Right atrium auricular region (tissue), 2 donors: Measurements from ENCODE around the gene TBCD. TPM values are rescaled to one million over a fixed set of nuclear protein-coding genes. Genes with fewer than 3 reads are reported as not detected.
"Not testable (repeated sequence)": the region's sequence is repeated elsewhere in the genome, so short reads cannot be mapped to it uniquely, and the experiment has no call there.

ENCODE experiments used
- DNase-seq: peaks from one replicate; pipeline ENCODE4 v3.0.0-alpha.2; 2019; ENCODE audit warnings: low spot score
- H3K27ac ChIP-seq, 2 donors: fragments of 200-600 bp; sonication (generic); 1 replicate in 1 of 2; 2 replicates in 1 of 2; pipeline ENCODE4 v1.5.1; 2016 to 2019
- H3K27me3 ChIP-seq, 2 donors: fragments of 200-600 bp; sonication (generic); one replicate each; pipeline versions ENCODE4 v1.5.1 to v1.6.0; 2017 to 2019
- H3K36me3 ChIP-seq: fragments of 200-600 bp; sonication (generic); one replicate; pipeline ENCODE4 v1.5.1; 2016
- H3K4me1 ChIP-seq, 2 donors: fragments of 200-600 bp; sonication (generic); one replicate each; pipeline versions ENCODE4 v1.5.1 to v1.6.0; 2017 to 2019
- H3K4me3 ChIP-seq, 2 donors: fragments of 200-600 bp; sonication (generic); 1 replicate in 1 of 2; 2 replicates in 1 of 2; pipeline ENCODE4 v1.5.1; 2017 to 2019; ENCODE audit warnings: mild to moderate bottlenecking in 1 of 2, moderate library complexity in 1 of 2
- H3K9me3 ChIP-seq, 2 donors: fragments of 200-600 bp; sonication (generic); one replicate each; pipeline ENCODE4 v1.5.1; 2019
- CTCF ChIP-seq, 2 donors: fragments of 200-600 bp; sonication (generic); IDR thresholded peaks; one replicate each; pipeline ENCODE4 v1.5.1; 2019; ENCODE audit warnings: antibody characterized with exemption in 2 of 2
- total RNA-seq, 2 donors: library from RNA; depleted of rRNA; stranded (reverse); fragments of >200 nt; gene quantifications; one replicate each; pipeline ENCODE4 v1.1.0, GENCODE V29; 2016

The TBCD gene
- total RNA-seq, 2 donors from 2014 or later: 19.4 to 29.6 TPM

GRCh38 chr17:82959990-82960418 is 208.1 kb downstream of the TBCD start:
- Histone ChIP-seq H3K4me3 (no peak overlapping the region), H3K4me1 (peaks cover 0 to 10% of the 10 kb centered on the region in 2 donors), H3K27ac (no peak overlapping the region), H3K9me3 (peaks cover 0 to 9% of the 10 kb centered on the region in 2 donors), H3K36me3 (no peaks in the 10 kb centered on the region), H3K27me3 (no peaks in the 10 kb centered on the region)
- DNase-seq: no peak
- no peak for TF ChIP-seq CTCF (IDR thresholded peaks at IDR 0.05)

- Histone ChIP-seq H3K4me1 (peaks cover 0 to 10% of the 10 kb centered on the region in 2 donors), H3K36me3 (no peaks in the 10 kb centered on the region), H3K4me3 (no peak overlapping the region), H3K27ac (no peak overlapping the region), H3K27me3 (no peaks in the 10 kb centered on the region), H3K9me3 (peaks cover 0 to 3% of the 10 kb centered on the region in 2 donors)
- TF ChIP-seq CTCF (IDR thresholded peaks at IDR 0.05): no peak
- no peak for DNase-seq
Measured at GRCh38 chr17:82960419-82961271, 208.8 kb downstream of the TBCD start.

- Histone ChIP-seq H3K4me1 (peaks cover 0 to 10% of the 10 kb centered on the region in 2 donors), H3K36me3 (no peaks in the 10 kb centered on the region), H3K27me3 (no peaks in the 10 kb centered on the region), H3K4me3 (no peak overlapping the region), H3K9me3 (no peaks in the 10 kb centered on the region), H3K27ac (no peak overlapping the region)
- no peak for DNase-seq
- no peak for TF ChIP-seq CTCF (IDR thresholded peaks at IDR 0.05)
Measured at GRCh38 chr17:82961366-82962162, 209.7 kb downstream of the TBCD start.

GRCh38 chr17:82962163-82962720 is 210.4 kb downstream of the TBCD start:
- H3K9me3 ChIP-seq: no peaks in the 10 kb centered on the region
- no peak for DNase-seq
- no peaks in the 10 kb centered on the region for H3K27me3 ChIP-seq
- TF ChIP-seq CTCF (IDR thresholded peaks at IDR 0.05): no peak
- H3K27ac ChIP-seq: peak overlapping the region in 1 of 2 donors; percentile 20
- H3K4me1 ChIP-seq: peaks cover 0 to 10% of the 10 kb centered on the region in 2 donors
- no peak overlapping the region for H3K4me3 ChIP-seq
- no peaks in the 10 kb centered on the region for H3K36me3 ChIP-seq

- no peaks in the 10 kb centered on the region for H3K9me3 ChIP-seq
- no peaks in the 10 kb centered on the region for H3K36me3 ChIP-seq
- peaks cover 0 to 10% of the 10 kb centered on the region in 2 donors for H3K4me1 ChIP-seq
- H3K27ac ChIP-seq: peak overlapping the region in 1 of 2 donors; percentile 20
- DNase-seq: peak; percentile 91
- H3K27me3 ChIP-seq: no peaks in the 10 kb centered on the region
- peak overlapping the region in 1 of 2 donors; percentile 24 for H3K4me3 ChIP-seq
- peak; percentile 56 to 88 for TF ChIP-seq CTCF (IDR thresholded peaks at IDR 0.05)
Measured at GRCh38 chr17:82963104-82963950, 211.5 kb downstream of the TBCD start.

- not testable (repeated sequence) for H3K27ac ChIP-seq, H3K36me3 ChIP-seq, H3K9me3 ChIP-seq, H3K4me3 ChIP-seq, H3K27me3 ChIP-seq
- H3K4me1 ChIP-seq: peaks cover 0 to 10% of the 10 kb centered on the region in 2 donors
- DNase-seq: peak; percentile 30
Measured at GRCh38 chr17:82964451-82964850, 212.6 kb downstream of the TBCD start.
